Neural cell (in vitro differentiated cells): ENCODE results near the gene L3MBTL1. TPM values are rescaled to one million over a fixed set of nuclear protein-coding genes. Genes with fewer than 3 reads are reported as not detected.

ENCODE experiments used
- H2AFZ ChIP-seq: fragments of 200-600, 300-800 bp; sonication (generic), shearing (Covaris generic); 2 replicates; pipeline ENCODE4 v1.6.0; 2014; ENCODE audit warnings: low read depth, mild to moderate bottlenecking, antibody characterized with exemption, low read length, moderate library complexity
- H3F3A ChIP-seq: fragments of 200-600 bp; shearing (Covaris generic); 2 replicates; pipeline ENCODE4 v1.6.1; 2016; ENCODE audit warnings: mild to moderate bottlenecking, moderate library complexity, mixed read lengths, antibody characterized with exemption, low read length; ENCODE audit not compliant: insufficient read depth, poor library complexity, severe bottlenecking
- H3K27ac ChIP-seq: fragments of 200-600, 300-800 bp; sonication (generic), shearing (Covaris generic); 2 replicates; pipeline ENCODE4 v1.5.1; 2014; ENCODE audit warnings: mild to moderate bottlenecking, low read length, moderate library complexity
- H3K27me3 ChIP-seq: fragments of 300-800, 200-600 bp; sonication (generic), shearing (Covaris generic); 2 replicates; pipeline ENCODE4 v1.6.0; 2014; ENCODE audit warnings: mild to moderate bottlenecking, low read depth, low read length, moderate library complexity; ENCODE audit not compliant: insufficient read depth
- H3K36me3 ChIP-seq: fragments of 300-800, 200-600 bp; sonication (generic), shearing (Covaris generic); 2 replicates; pipeline ENCODE4 v1.5.1; 2014; ENCODE audit warnings: mild to moderate bottlenecking, antibody characterized with exemption, low read length, moderate library complexity; ENCODE audit not compliant: insufficient read depth
- H3K4me2 ChIP-seq: fragments of 300-800, 200-600 bp; sonication (generic), shearing (Covaris generic); 2 replicates; pipeline ENCODE4 v1.6.0; 2014; ENCODE audit warnings: mild to moderate bottlenecking, low read length
- H3K4me3 ChIP-seq: fragments of 300-800, 200-600 bp; sonication (generic), shearing (Covaris generic); 2 replicates; pipeline ENCODE4 v1.5.1; 2014; ENCODE audit warnings: mild to moderate bottlenecking, low read length, moderate library complexity
- H3K79me2 ChIP-seq: fragments of 200-600 bp; shearing (Covaris generic); replicated peaks from 2 replicates; pipeline ENCODE4 v1.6.0; 2014; ENCODE audit warnings: mild to moderate bottlenecking, low read length, moderate library complexity; ENCODE audit not compliant: insufficient read depth
- H3K9ac ChIP-seq: fragments of 300-800, 200-600 bp; sonication (generic), shearing (Covaris generic); 2 replicates; pipeline ENCODE4 v1.6.1; 2016; ENCODE audit warnings: mild to moderate bottlenecking, low read length, mixed read lengths
- H3K9me2 ChIP-seq: fragments of 200-600 bp; shearing (Covaris generic); 2 replicates; pipeline ENCODE4 v1.6.1; 2016; ENCODE audit warnings: mild to moderate bottlenecking, low read length, mixed read lengths; ENCODE audit not compliant: insufficient read depth
- H3K9me3 ChIP-seq: fragments of 200-600, 300-800 bp; sonication (generic), shearing (Covaris generic); 2 replicates; pipeline ENCODE4 v1.6.1; 2016; ENCODE audit warnings: mild to moderate bottlenecking, mixed run types, low read length, moderate library complexity, mixed read lengths
- H4K20me1 ChIP-seq: fragments of 200-600 bp; shearing (Covaris generic); 2 replicates; pipeline ENCODE4 v1.6.1; 2016; ENCODE audit warnings: mild to moderate bottlenecking, mixed run types; ENCODE audit not compliant: insufficient read depth
- EP300 ChIP-seq: fragments of 450-650 bp; conservative IDR thresholded peaks from 2 replicates; pipeline ENCODE4 v1.6.1; 2014; ENCODE audit warnings: antibody characterized with exemption, mild to moderate bottlenecking, moderate library complexity; ENCODE audit not compliant: poor library complexity, severe bottlenecking
- EZH2 ChIP-seq: fragments of 200-600, 300-800 bp; shearing (Covaris generic), sonication (generic); IDR thresholded peaks from 2 replicates; pipeline ENCODE4 v1.6.1; 2014; ENCODE audit warnings: antibody characterized with exemption, low read length, borderline replicate concordance, mild to moderate bottlenecking; ENCODE audit not compliant: insufficient read depth, poor library complexity, severe bottlenecking
- MXI1 ChIP-seq: fragments of 450-650 bp; conservative IDR thresholded peaks from 2 replicates; pipeline ENCODE4 v1.6.1; 2014; ENCODE audit warnings: antibody characterized with exemption, mild to moderate bottlenecking; ENCODE audit not compliant: poor library complexity, severe bottlenecking
- POLR2AphosphoS5 ChIP-seq: IDR thresholded peaks from 2 replicates; pipeline ENCODE4 v1.6.1; 2012
- RAD21 ChIP-seq: fragments of 450-650 bp; conservative IDR thresholded peaks from 2 replicates; pipeline ENCODE4 v1.6.1; 2014; ENCODE audit warnings: antibody characterized with exemption, mild to moderate bottlenecking, moderate library complexity
- SMC3 ChIP-seq: fragments of 450-650 bp; conservative IDR thresholded peaks from 2 replicates; pipeline ENCODE4 v1.6.1; 2014; ENCODE audit warnings: antibody characterized with exemption, mild to moderate bottlenecking, moderate library complexity; ENCODE audit not compliant: poor library complexity
- TAF1 ChIP-seq: IDR thresholded peaks from 2 replicates; pipeline ENCODE4 v1.6.1; 2012; ENCODE audit warnings: low read depth
- polyA plus RNA-seq: library from polyadenylated mRNA; depleted of rRNA; stranded (reverse); fragments of >200 nt; gene quantifications from 2 replicates; pipeline ENCODE4 v1.2.3, GENCODE V29; 2014
- TF ChIP-seq, protein P1 (sequence below): IDR thresholded peaks from 2 replicates; pipeline ENCODE4 v1.6.1; 2012; ENCODE audit warnings: borderline replicate concordance
- TF ChIP-seq, protein P2 (sequence below): fragments of 450-650 bp; IDR thresholded peaks from 2 replicates; pipeline ENCODE4 v1.5.1; 2014; ENCODE audit warnings: antibody characterized with exemption, mild to moderate bottlenecking, moderate library complexity; ENCODE audit not compliant: poor library complexity, severe bottlenecking

L3MBTL1 gene
- polyA plus RNA-seq, 1 donor from 2014 or later = 22.0 TPM

DNA sequence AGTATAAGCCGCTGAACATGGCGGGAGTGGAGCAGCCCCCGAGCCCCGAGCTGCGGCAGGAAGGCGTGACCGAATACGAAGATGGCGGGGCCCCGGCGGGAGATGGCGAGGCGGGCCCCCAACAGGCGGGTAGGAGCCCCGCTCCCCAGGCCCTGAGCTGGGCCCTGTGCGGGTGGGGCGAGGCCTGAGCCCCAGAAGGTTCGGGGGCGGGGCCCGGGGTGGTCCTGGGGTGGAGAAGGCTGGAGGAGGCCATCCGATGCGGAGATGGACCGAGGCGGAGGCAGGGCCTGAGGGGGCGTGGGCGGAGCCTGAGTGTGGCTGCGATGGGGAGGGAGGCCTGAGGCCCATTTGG, 7.1 kb downstream of the L3MBTL1 start (continued):
- TF ChIP-seq SMC3 = no peak
- TF ChIP-seq RAD21 = no peak

DNA sequence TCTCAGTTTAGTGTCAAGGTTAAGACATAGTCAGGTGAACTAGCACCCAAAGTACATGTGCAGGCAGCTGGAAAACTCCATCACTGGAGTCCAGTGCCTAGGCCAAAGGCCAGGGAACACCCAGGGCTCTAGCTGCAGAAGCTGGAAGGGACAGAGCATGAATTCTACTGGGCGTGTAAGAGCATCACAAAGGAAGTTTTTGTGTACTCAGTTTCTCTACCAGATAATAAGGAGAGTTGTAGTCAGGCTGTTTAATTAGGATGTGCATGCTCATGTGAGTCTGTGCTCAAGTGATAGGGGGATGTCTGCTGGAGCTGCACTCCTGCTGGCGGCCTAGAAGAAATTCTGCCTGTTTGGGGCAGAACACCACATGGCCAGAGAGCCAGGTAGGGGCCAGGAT, 8.1 kb downstream of the L3MBTL1 start:
- Histone ChIP-seq H3K27ac (no peak overlapping the region), H3K4me3 (peak overlapping the region; percentile 82), H2AFZ (no peak overlapping the region), H3K36me3 (no peaks in the 10 kb centered on the region), H3K79me2 (no peaks in the 10 kb centered on the region), H3K27me3 (no peaks in the 10 kb centered on the region), H3K9me3 (no peaks in the 10 kb centered on the region), H4K20me1 (no peaks in the 10 kb centered on the region), H3F3A (no peaks in the 10 kb centered on the region), H3K4me2 (peak overlapping the region; percentile 35), H3K9me2 (no peaks in the 10 kb centered on the region), H3K9ac (peak overlapping the region; percentile 75)
- TF ChIP-seq SMC3 = no peak
- TF ChIP-seq RAD21 = no peak

DNA sequence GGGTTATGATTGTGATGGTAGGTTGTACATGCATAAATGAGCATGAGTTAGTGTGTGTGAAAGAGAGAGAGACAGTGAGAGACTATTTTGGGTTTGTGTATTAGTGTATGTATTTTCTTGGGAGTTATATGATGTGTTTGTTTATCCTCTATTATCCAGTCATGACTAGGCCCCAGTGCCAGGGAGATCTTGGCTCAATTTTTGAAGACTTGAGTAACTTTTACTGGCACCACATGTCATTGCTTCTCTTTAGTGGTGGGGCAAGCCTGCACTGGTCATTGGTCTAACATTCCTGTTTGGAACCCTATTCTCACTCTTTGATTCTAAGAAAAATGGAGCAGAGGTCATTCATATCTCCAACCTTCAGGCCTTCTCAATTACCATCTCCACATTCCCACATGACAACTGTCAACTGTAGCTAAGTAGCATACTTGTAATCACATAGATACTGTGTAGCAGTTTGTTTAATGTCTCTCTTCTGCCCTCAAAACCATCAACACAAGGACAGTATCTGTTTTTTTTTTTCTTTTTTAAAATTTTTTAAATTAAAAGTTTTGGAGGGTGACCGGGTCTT, 8.8 kb downstream of the L3MBTL1 start:
- H3K79me2 ChIP-seq = no peaks in the 10 kb centered on the region
- no peaks in the 10 kb centered on the region for H4K20me1 ChIP-seq
- peak overlapping the region; percentile 82 for H3K4me3 ChIP-seq
- H3K9me3 ChIP-seq = no peaks in the 10 kb centered on the region
- H3K9me2 ChIP-seq = no peaks in the 10 kb centered on the region
- TF ChIP-seq EZH2 = no peak
- TF ChIP-seq, protein P1, sequence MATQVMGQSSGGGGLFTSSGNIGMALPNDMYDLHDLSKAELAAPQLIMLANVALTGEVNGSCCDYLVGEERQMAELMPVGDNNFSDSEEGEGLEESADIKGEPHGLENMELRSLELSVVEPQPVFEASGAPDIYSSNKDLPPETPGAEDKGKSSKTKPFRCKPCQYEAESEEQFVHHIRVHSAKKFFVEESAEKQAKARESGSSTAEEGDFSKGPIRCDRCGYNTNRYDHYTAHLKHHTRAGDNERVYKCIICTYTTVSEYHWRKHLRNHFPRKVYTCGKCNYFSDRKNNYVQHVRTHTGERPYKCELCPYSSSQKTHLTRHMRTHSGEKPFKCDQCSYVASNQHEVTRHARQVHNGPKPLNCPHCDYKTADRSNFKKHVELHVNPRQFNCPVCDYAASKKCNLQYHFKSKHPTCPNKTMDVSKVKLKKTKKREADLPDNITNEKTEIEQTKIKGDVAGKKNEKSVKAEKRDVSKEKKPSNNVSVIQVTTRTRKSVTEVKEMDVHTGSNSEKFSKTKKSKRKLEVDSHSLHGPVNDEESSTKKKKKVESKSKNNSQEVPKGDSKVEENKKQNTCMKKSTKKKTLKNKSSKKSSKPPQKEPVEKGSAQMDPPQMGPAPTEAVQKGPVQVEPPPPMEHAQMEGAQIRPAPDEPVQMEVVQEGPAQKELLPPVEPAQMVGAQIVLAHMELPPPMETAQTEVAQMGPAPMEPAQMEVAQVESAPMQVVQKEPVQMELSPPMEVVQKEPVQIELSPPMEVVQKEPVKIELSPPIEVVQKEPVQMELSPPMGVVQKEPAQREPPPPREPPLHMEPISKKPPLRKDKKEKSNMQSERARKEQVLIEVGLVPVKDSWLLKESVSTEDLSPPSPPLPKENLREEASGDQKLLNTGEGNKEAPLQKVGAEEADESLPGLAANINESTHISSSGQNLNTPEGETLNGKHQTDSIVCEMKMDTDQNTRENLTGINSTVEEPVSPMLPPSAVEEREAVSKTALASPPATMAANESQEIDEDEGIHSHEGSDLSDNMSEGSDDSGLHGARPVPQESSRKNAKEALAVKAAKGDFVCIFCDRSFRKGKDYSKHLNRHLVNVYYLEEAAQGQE = no peak
- TF ChIP-seq, protein P2, sequence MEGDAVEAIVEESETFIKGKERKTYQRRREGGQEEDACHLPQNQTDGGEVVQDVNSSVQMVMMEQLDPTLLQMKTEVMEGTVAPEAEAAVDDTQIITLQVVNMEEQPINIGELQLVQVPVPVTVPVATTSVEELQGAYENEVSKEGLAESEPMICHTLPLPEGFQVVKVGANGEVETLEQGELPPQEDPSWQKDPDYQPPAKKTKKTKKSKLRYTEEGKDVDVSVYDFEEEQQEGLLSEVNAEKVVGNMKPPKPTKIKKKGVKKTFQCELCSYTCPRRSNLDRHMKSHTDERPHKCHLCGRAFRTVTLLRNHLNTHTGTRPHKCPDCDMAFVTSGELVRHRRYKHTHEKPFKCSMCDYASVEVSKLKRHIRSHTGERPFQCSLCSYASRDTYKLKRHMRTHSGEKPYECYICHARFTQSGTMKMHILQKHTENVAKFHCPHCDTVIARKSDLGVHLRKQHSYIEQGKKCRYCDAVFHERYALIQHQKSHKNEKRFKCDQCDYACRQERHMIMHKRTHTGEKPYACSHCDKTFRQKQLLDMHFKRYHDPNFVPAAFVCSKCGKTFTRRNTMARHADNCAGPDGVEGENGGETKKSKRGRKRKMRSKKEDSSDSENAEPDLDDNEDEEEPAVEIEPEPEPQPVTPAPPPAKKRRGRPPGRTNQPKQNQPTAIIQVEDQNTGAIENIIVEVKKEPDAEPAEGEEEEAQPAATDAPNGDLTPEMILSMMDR = no peak
- TF ChIP-seq SMC3 = no peak
- TF ChIP-seq EP300 = no peak
- TF ChIP-seq MXI1 = no peak
- TF ChIP-seq TAF1 = no peak
- no peak for TF ChIP-seq RAD21
- no peak for TF ChIP-seq POLR2AphosphoS5
- H2AFZ ChIP-seq = no peak overlapping the region
- H3K27me3 ChIP-seq = no peaks in the 10 kb centered on the region
- H3K27ac ChIP-seq = no peak overlapping the region
- H3K36me3 ChIP-seq = no peaks in the 10 kb centered on the region
- no peaks in the 10 kb centered on the region for H3F3A ChIP-seq
- H3K4me2 ChIP-seq = no peak overlapping the region
- H3K9ac ChIP-seq = no peak overlapping the region
